HEK293 (cell line): Measurements from ENCODE around the gene DPYD.

Experiments
- CTCF ChIA-PET: fragments of 350-600 bp; formaldehyde crosslinking; extraction: SDS; loops from one replicate; lab custom pipeline; 2021; ENCODE audit warnings: antibody characterized with exemption; lab: Yijun Ruan, JAX
- POLR2A ChIA-PET: fragments of 300-600 bp; formaldehyde crosslinking; extraction: SDS; loops from one replicate; lab custom pipeline; 2020; ENCODE audit warnings: antibody characterized with exemption, inconsistent platforms; lab: Yijun Ruan, JAX
- H3K27ac ChIP-seq: fragments of 200-500 bp; sonication (Bioruptor generic); 2 replicates; pipeline ENCODE4 v1.5.1; 2014; ENCODE audit warnings: low read depth, low read length, control low read depth, inconsistent platforms; ENCODE audit errors: extremely low read depth
- H3K36me3 ChIP-seq, 2 experiments: fragments of 200-500 bp in 1 of 2; sonication (Bioruptor generic) in 1 of 2; 1 replicate in 1 of 2; 2 replicates in 1 of 2; pipeline ENCODE4 v1.5.1; 2014 to 2017; ENCODE audit warnings: inconsistent platforms in 2 of 2, low read length in 2 of 2; ENCODE audit not compliant: control insufficient read depth in 2 of 2, insufficient read depth in 1 of 2
- H3K4me1 ChIP-seq: fragments of 200-500 bp; sonication (Bioruptor generic); 2 replicates; pipeline ENCODE4 v1.5.1; 2014; ENCODE audit warnings: mild to moderate bottlenecking, low read length, inconsistent platforms; ENCODE audit not compliant: control insufficient read depth, insufficient read depth
- H3K4me3 ChIP-seq: 2 replicates; pipeline ENCODE4 v1.5.1; 2011; ENCODE audit warnings: low read depth, mild to moderate bottlenecking, control low read depth, low read length, moderate library complexity
- H3K9me3 ChIP-seq: fragments of 200-500 bp; sonication (Bioruptor generic); 2 replicates; pipeline ENCODE4 v1.5.1; 2014; ENCODE audit warnings: low read depth, low read length, inconsistent platforms; ENCODE audit not compliant: control insufficient read depth, insufficient read depth
- FEZF1 ChIP-seq: fragments of 450-650 bp; formaldehyde crosslinking; IDR thresholded peaks from 2 replicates; pipeline ENCODE4 v1.5.1; 2016; ENCODE audit warnings: missing biosample characterization, missing genetic modification characterization
- GLI2 ChIP-seq: fragments of 450-650 bp; formaldehyde crosslinking; IDR thresholded peaks from 2 replicates; pipeline ENCODE4; 2017; ENCODE audit warnings: missing biosample characterization, missing genetic modification characterization, low read depth, borderline replicate concordance
- HIC1 ChIP-seq: fragments of 450-650 bp; formaldehyde crosslinking; IDR thresholded peaks from 2 replicates; pipeline ENCODE4 v1.5.1; 2016; ENCODE audit warnings: missing biosample characterization, missing genetic modification characterization
- SCRT1 ChIP-seq: fragments of 450-650 bp; formaldehyde crosslinking; IDR thresholded peaks from 2 replicates; pipeline ENCODE4 v1.5.1; 2016; ENCODE audit warnings: missing biosample characterization, missing genetic modification characterization, borderline replicate concordance
- SETDB1 ChIP-seq: IDR thresholded peaks from one replicate; pipeline ENCODE4 v1.6.1; 2017; ENCODE audit warnings: mild to moderate bottlenecking, low read length, moderate library complexity, mixed read lengths; ENCODE audit not compliant: insufficient read length
- ZBTB17 ChIP-seq: fragments of 450-650 bp; formaldehyde crosslinking; IDR thresholded peaks from 2 replicates; pipeline ENCODE4 v1.5.1; 2016; ENCODE audit warnings: missing biosample characterization, missing genetic modification characterization
- ZBTB20 ChIP-seq: fragments of 450-650 bp; formaldehyde crosslinking; IDR thresholded peaks from 2 replicates; pipeline ENCODE4 v1.5.1; 2016; ENCODE audit warnings: missing biosample characterization, missing genetic modification characterization
- ZBTB49 ChIP-seq: fragments of 450-650 bp; formaldehyde crosslinking; IDR thresholded peaks from 2 replicates; pipeline ENCODE4 v1.5.1; 2016; ENCODE audit warnings: missing biosample characterization, missing genetic modification characterization, low read depth
- ZBTB6 ChIP-seq: fragments of 450-650 bp; formaldehyde crosslinking; IDR thresholded peaks from 2 replicates; pipeline ENCODE4 v1.5.1; 2017; ENCODE audit warnings: missing biosample characterization, missing genetic modification characterization
- ZBTB8A ChIP-seq: fragments of 450-650 bp; formaldehyde crosslinking; IDR thresholded peaks from 2 replicates; pipeline ENCODE4 v1.5.1; 2016; ENCODE audit warnings: missing biosample characterization, missing genetic modification characterization
- ZIC2 ChIP-seq: fragments of 450-650 bp; formaldehyde crosslinking; IDR thresholded peaks from 2 replicates; pipeline ENCODE4 v1.5.1; 2016; ENCODE audit warnings: missing biosample characterization, missing genetic modification characterization
- ZNF16 ChIP-seq: fragments of 450-650 bp; formaldehyde crosslinking; IDR thresholded peaks from 2 replicates; pipeline ENCODE4 v1.5.1; 2016; ENCODE audit warnings: low read depth, missing biosample characterization, missing genetic modification characterization
- ZNF202 ChIP-seq: fragments of 450-650 bp; formaldehyde crosslinking; IDR thresholded peaks from 2 replicates; pipeline ENCODE4 v1.5.1; 2016; ENCODE audit warnings: missing biosample characterization, missing genetic modification characterization, borderline replicate concordance
- ZNF211 ChIP-seq: fragments of 450-650 bp; formaldehyde crosslinking; IDR thresholded peaks from 2 replicates; pipeline ENCODE4 v1.5.1; 2016; ENCODE audit warnings: low read depth, missing biosample characterization, missing genetic modification characterization
- ZNF24 ChIP-seq: fragments of 450-650 bp; formaldehyde crosslinking; IDR thresholded peaks from 2 replicates; pipeline ENCODE4 v1.5.1; 2016; ENCODE audit warnings: missing biosample characterization, missing genetic modification characterization
- ZNF274 ChIP-seq, 2 experiments: fragments of 200-500 bp in 1 of 2; fragments of 450-650 bp in 1 of 2; sonication (Bioruptor generic) in 1 of 2; formaldehyde crosslinking in 1 of 2; IDR thresholded peaks; 2 replicates each; pipeline versions ENCODE4 v1.5.1 to v1.6.1; 2014 to 2016; ENCODE audit warnings: borderline replicate concordance in 1 of 2, inconsistent platforms in 1 of 2, low read length in 1 of 2, missing biosample characterization in 1 of 2, missing genetic modification characterization in 1 of 2
- ZNF280D ChIP-seq: fragments of 450-650 bp; formaldehyde crosslinking; IDR thresholded peaks from 2 replicates; pipeline ENCODE4 v1.5.1; 2016; ENCODE audit warnings: missing biosample characterization, missing genetic modification characterization
- ZNF362 ChIP-seq: fragments of 450-650 bp; formaldehyde crosslinking; IDR thresholded peaks from 2 replicates; pipeline ENCODE4 v1.5.1; 2016; ENCODE audit warnings: missing biosample characterization, missing genetic modification characterization
- ZNF488 ChIP-seq: fragments of 450-650 bp; formaldehyde crosslinking; IDR thresholded peaks from 2 replicates; pipeline ENCODE4 v1.5.1; 2016; ENCODE audit warnings: missing biosample characterization, missing genetic modification characterization
- ZNF514 ChIP-seq: fragments of 450-650 bp; formaldehyde crosslinking; IDR thresholded peaks from 2 replicates; pipeline ENCODE4 v1.5.1; 2016; ENCODE audit warnings: missing biosample characterization, missing genetic modification characterization
- ZNF571 ChIP-seq: fragments of 450-650 bp; formaldehyde crosslinking; IDR thresholded peaks from 2 replicates; pipeline ENCODE4 v1.5.0; 2017; ENCODE audit warnings: missing biosample characterization, missing genetic modification characterization
- ZNF621 ChIP-seq: fragments of 450-650 bp; formaldehyde crosslinking; IDR thresholded peaks from 2 replicates; pipeline ENCODE4 v1.5.1; 2017; ENCODE audit warnings: missing biosample characterization, missing genetic modification characterization
- ZNF626 ChIP-seq: fragments of 450-650 bp; sonication (Bioruptor Pico); formaldehyde crosslinking; IDR thresholded peaks from 2 replicates; pipeline ENCODE4 v1.5.1; 2018; ENCODE audit warnings: missing biosample characterization, missing genetic modification characterization, inconsistent platforms

DPYD gene

GRCh38 chr1:97506368-97506767, 414.5 kb downstream of the DPYD start:
- CTCF ChIA-PET, result interaction anchor here (1.2 kb wide), 1 partner anchor 19 kb away, joined by 6 read pairs; no protein-coding TSS in a partner anchor
- Histone ChIP-seq H3K36me3 (no peaks in the 10 kb centered on the region), H3K9me3 (no peaks in the 10 kb centered on the region), H3K27ac (no peak overlapping the region), H3K4me1 (no peaks in the 10 kb centered on the region), H3K4me3 (no peak overlapping the region)
- no peak for TF ChIP-seq SETDB1
- TF ChIP-seq ZNF280D (tag by site-specific recombination), result no peak
- TF ChIP-seq ZBTB17 (tag by site-specific recombination), result no peak
- no peak for TF ChIP-seq HIC1 (tag by site-specific recombination)
- TF ChIP-seq ZBTB20, result no peak
- TF ChIP-seq ZNF202 (tag by site-specific recombination), result no peak
- TF ChIP-seq ZNF621 (tag by site-specific recombination), result no peak
- no peak for TF ChIP-seq ZNF488 (tag by site-specific recombination)
- TF ChIP-seq ZBTB6 (tag by site-specific recombination), result no peak
- no peak for TF ChIP-seq ZNF211 (tag by site-specific recombination)
- TF ChIP-seq GLI2 (tag by site-specific recombination), result no peak
- no peak for TF ChIP-seq SCRT1 (tag by site-specific recombination)
- no peak for TF ChIP-seq ZNF24 (tag by site-specific recombination)
- no peak for TF ChIP-seq ZIC2 (tag by site-specific recombination)
- TF ChIP-seq ZNF362 (tag by site-specific recombination), result no peak
- POLR2A ChIA-PET, result no interaction called here

- Histone ChIP-seq H3K36me3 (no peaks in the 10 kb centered on the region), H3K9me3 (no peaks in the 10 kb centered on the region), H3K4me1 (no peaks in the 10 kb centered on the region), H3K4me3 (no peak overlapping the region), H3K27ac (no peak overlapping the region)
- POLR2A ChIA-PET, result no interaction called here
- CTCF ChIA-PET, result no interaction called here
- TF ChIP-seq ZNF571 (tag by site-specific recombination), result no peak
- no peak for TF ChIP-seq FEZF1 (tag by site-specific recombination)
- no peak for TF ChIP-seq ZNF274 (IDR thresholded peaks at IDR 0.05; ENCODE audit: low read length)
- TF ChIP-seq ZNF274 (tag by site-specific recombination; IDR thresholded peaks at IDR 0.05; ENCODE audit: borderline replicate concordance), result no peak
- no peak for TF ChIP-seq ZNF16 (tag by site-specific recombination)
- TF ChIP-seq ZNF626, result no peak
- TF ChIP-seq ZBTB49 (tag by site-specific recombination), result no peak
- TF ChIP-seq ZNF514, result no peak
- TF ChIP-seq ZBTB8A (tag by site-specific recombination), result no peak
- no peak for TF ChIP-seq ZBTB20
These were observed 415.0 kb downstream of the DPYD start for GRCh38 chr1:97505816-97506215.
